ENCODE measurements around the gene FOXC1.

GRCh38 chr6:1654054-1654453 lies 44.3 kb downstream of the FOXC1 start:
- TF ChIP-seq SPI1 (IDR thresholded peaks at IDR 0.05; ENCODE audit: borderline replicate concordance, low read depth) = no peak
- no peak for TF ChIP-seq CTCF (IDR thresholded peaks at IDR 0.05; ENCODE audit: insufficient read depth, low read length)
